Muscle layer of duodenum (tissue), 2 donors: ENCODE results near the gene ERN2.
"Not testable (repeated sequence)": the region's sequence is repeated elsewhere in the genome, so short reads cannot be mapped to it uniquely, and the experiment has no call there.

Experiments used
- H3K27ac ChIP-seq: one replicate; pipeline ENCODE4 v1.7.0; 2013; ENCODE audit warnings: mild to moderate bottlenecking, low read length
- H3K27me3 ChIP-seq: one replicate; pipeline ENCODE4 v1.7.0; 2013; ENCODE audit warnings: low read depth, mild to moderate bottlenecking, control low read depth, low read length
- H3K36me3 ChIP-seq, 2 donors: one replicate each; pipeline ENCODE4 v1.7.0; 2013; ENCODE audit warnings: low read length in 2 of 2, control low read depth in 1 of 2, mild to moderate bottlenecking in 1 of 2; ENCODE audit not compliant: insufficient read depth in 2 of 2, control insufficient read depth in 1 of 2
- H3K4me1 ChIP-seq, 2 donors: one replicate each; pipeline ENCODE4 v1.7.0; 2013; ENCODE audit warnings: low read length in 2 of 2, mild to moderate bottlenecking in 2 of 2, control low read depth in 1 of 2, moderate library complexity in 1 of 2; ENCODE audit not compliant: insufficient read depth in 2 of 2, control insufficient read depth in 1 of 2
- H3K4me3 ChIP-seq, 2 donors: one replicate each; pipeline ENCODE4 v1.7.0; 2013; ENCODE audit warnings: low read length in 2 of 2, low read depth in 1 of 2, mild to moderate bottlenecking in 1 of 2
- H3K9me3 ChIP-seq, 2 donors: one replicate each; pipeline ENCODE4 v1.7.0; 2013; ENCODE audit warnings: low read length in 2 of 2, control low read depth in 1 of 2, mild to moderate bottlenecking in 1 of 2; ENCODE audit not compliant: control insufficient read depth in 1 of 2
- donor health status: healthy.

Gene ERN2

GRCh38 chr16:23741675-23742303 is 28.8 kb upstream of the ERN2 start:
- no peaks in the 10 kb centered on the region for H3K36me3 ChIP-seq
- H3K9me3 ChIP-seq, result peaks cover 0 to 3% of the 10 kb centered on the region in 2 donors
- no peak overlapping the region for H3K4me3 ChIP-seq
- no peaks in the 10 kb centered on the region for H3K27me3 ChIP-seq
- H3K27ac ChIP-seq, result no peak overlapping the region
- H3K4me1 ChIP-seq, result no peaks in the 10 kb centered on the region

DNA sequence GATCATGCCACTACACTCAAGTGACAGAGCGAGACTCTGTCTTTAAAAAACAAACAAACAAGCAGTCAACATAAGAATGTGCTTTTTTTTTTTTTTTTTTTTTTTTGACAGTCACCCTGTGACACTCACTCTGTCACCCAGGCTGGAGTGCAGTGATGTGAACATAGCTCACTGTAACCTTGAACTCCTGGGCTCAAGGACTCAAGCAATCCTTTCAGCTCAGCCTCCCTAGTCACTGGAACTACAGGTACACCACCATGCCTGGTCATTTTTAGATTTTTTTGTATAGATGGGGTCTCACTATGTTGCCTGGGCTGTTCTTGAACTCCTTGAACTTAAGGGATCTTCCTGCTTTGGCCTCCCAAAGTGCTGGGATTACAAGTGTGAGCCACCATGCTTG is 26.5 kb upstream of the ERN2 start:
- Histone ChIP-seq H3K4me1 (no peaks in the 10 kb centered on the region), H3K27me3 (no peaks in the 10 kb centered on the region), H3K4me3 (no peak overlapping the region), H3K9me3 (no peaks in the 10 kb centered on the region), H3K27ac (no peak overlapping the region), H3K36me3 (no peaks in the 10 kb centered on the region)

- H3K27me3 ChIP-seq, H3K27ac ChIP-seq, H3K36me3 ChIP-seq: not testable (repeated sequence)
Measured at GRCh38 chr16:23737423-23738028, 24.5 kb upstream of the ERN2 start.

GRCh38 chr16:23734176-23734893 is 21.3 kb upstream of the ERN2 start:
- no peak overlapping the region for H3K27ac ChIP-seq
- no peak overlapping the region for H3K4me3 ChIP-seq
- H3K27me3 ChIP-seq, result no peaks in the 10 kb centered on the region

More at GRCh38 chr16:23737423-23738028, 24.5 kb upstream of the ERN2 start:
- not testable (repeated sequence) for H3K4me1 ChIP-seq, H3K9me3 ChIP-seq, H3K4me3 ChIP-seq

DNA sequence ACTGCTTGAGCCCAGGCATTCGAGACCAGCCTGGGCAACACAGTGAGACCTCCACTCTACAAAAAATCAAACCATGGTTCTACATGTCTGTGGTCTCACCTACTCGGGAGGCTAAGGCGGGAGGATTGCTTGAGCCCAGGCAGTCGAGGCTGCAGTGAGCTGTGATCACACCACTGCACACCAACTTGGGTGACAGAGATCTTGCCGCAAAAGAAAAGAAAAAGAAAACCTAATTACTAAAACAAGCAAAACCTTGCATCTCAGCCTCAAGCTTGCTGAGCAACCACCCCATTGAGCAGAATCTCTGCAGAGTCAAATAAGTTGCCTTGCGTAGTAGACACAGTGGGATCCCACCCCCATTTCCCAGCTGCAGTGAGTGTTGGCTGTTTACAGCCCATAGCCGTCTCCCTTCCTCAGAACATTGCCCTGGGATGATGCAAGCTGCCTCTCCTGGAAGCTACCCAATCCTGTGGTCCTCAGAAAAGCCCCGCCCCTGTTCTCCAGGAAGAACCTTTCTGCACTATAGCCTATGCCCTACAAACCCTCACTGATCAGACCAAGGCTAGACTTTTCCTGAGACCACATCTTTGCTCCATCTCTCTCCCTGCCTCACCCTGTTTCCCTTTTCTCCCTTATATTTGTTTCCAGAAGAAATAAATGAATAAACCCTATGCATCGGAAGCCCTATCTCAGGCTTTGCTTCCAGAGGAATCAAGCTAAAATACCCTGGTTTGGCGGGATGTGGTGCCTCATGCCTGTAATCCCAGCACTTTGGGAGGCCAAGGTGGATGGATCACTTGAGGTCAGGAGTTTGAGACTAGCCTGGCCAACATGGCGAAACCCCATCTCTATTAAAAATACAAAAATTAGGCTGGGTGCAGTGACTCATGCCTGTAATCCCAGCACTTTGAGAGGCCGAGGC is 16.7 kb upstream of the ERN2 start:
- Histone ChIP-seq H3K27ac (no peak overlapping the region), H3K27me3 (no peaks in the 10 kb centered on the region), H3K9me3 (no peaks in the 10 kb centered on the region), H3K36me3 (no peaks in the 10 kb centered on the region), H3K4me3 (no peak overlapping the region), H3K4me1 (no peaks in the 10 kb centered on the region)

More at GRCh38 chr16:23734176-23734893, 21.3 kb upstream of the ERN2 start:
- H3K9me3 ChIP-seq, result no peaks in the 10 kb centered on the region
- H3K4me1 ChIP-seq, result no peaks in the 10 kb centered on the region
- H3K36me3 ChIP-seq, result no peaks in the 10 kb centered on the region

GRCh38 chr16:23728112-23728477 is 15.1 kb upstream of the ERN2 start:
- Histone ChIP-seq H3K4me3 (no peak overlapping the region), H3K4me1 (no peaks in the 10 kb centered on the region), H3K27me3 (no peaks in the 10 kb centered on the region), H3K27ac (no peak overlapping the region), H3K9me3 (peaks cover 0 to 2% of the 10 kb centered on the region in 2 donors), H3K36me3 (no peaks in the 10 kb centered on the region)

- Histone ChIP-seq H3K27me3 (no peaks in the 10 kb centered on the region), H3K36me3 (no peaks in the 10 kb centered on the region), H3K27ac (no peak overlapping the region), H3K4me1 (no peaks in the 10 kb centered on the region), H3K4me3 (no peak overlapping the region), H3K9me3 (peaks cover 0 to 7% of the 10 kb centered on the region in 2 donors)
Measured at GRCh38 chr16:23726710-23727109, 13.7 kb upstream of the ERN2 start.

- no peak overlapping the region for H3K27ac ChIP-seq
- H3K36me3 ChIP-seq, result no peaks in the 10 kb centered on the region
- H3K9me3 ChIP-seq, result peaks cover 0 to 7% of the 10 kb centered on the region in 2 donors
- H3K4me1 ChIP-seq, result no peaks in the 10 kb centered on the region
- H3K27me3 ChIP-seq, result no peaks in the 10 kb centered on the region
- H3K4me3 ChIP-seq, result no peak overlapping the region
Measured at GRCh38 chr16:23724785-23725131, 11.7 kb upstream of the ERN2 start.

DNA sequence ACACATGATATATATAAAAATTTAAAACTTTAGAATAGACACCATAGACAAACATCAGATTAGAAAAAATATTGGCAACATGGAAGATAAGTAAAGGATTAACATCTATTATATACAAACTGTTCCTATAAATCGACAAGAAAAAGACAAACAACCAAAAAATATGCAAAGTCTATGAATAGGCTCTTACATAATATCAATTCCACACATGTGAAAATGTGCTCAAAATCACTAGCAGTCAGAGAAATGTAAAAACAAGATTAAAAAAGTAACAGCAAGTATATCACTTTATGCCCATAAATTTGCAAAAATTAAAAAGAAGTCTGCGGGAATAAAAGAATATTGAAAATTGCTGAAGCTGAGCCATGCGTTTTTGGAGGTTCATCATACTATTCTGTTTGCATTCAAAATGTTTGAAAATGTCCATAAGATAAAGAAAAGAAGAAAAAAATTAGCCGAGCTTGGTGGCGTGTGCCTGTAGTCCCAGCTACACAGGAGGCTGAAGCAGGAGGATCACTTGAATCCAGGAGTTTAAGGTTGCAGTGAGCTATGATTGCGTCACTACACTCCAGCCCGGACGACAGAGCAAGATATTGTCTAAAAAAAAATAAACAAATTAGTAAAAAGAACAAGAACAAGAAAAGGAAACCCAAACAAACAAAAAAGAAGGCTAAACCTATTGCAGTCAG is 11.2 kb upstream of the ERN2 start:
- H3K27me3 ChIP-seq, result no peaks in the 10 kb centered on the region
- no peak overlapping the region for H3K27ac ChIP-seq
- no peaks in the 10 kb centered on the region for H3K36me3 ChIP-seq
- peaks cover 0 to 7% of the 10 kb centered on the region in 2 donors for H3K9me3 ChIP-seq
- H3K4me3 ChIP-seq, result no peak overlapping the region
- H3K4me1 ChIP-seq, result no peaks in the 10 kb centered on the region

DNA sequence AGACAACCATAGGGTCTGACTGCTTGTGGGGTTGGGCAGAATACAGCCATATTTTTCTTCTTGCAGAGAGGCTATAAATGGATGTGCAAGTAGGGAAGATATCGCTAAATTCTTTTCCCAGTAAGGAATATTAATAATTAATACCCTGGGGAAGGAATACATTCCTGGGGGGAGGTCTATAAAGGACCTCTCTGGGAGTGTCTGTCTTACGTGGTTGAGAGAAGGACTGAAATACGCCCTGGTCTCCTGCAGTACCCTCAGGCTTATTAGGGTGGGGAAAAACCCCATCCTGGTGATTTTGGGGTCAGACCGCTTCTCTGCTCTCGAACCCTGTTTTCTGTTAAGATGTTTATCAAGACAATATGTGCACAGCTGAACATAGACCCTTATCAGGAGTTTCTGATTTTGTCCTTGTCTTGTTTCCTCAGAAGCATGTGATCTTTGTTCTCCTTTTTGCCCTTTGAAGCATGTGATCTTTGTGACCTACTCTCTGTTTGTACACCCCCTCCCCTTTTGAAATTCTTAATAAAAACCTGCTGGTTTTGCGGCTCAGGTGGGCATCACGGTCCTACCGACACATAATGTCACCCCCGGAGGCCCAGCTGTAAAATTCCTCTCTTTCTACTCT is 9.7 kb upstream of the ERN2 start:
- H3K4me1 ChIP-seq, H3K27me3 ChIP-seq, H3K27ac ChIP-seq, H3K4me3 ChIP-seq, H3K36me3 ChIP-seq, H3K9me3 ChIP-seq: not testable (repeated sequence)
